Activated CD4-positive, CD25-positive, alpha-beta regulatory T cell treated with anti-CD3 and anti-CD28 coated beads, Interleukin-2, amount 50 U/mL, for 16 hours (primary cell): ENCODE measurements around the gene HOXC11.

ENCODE experiments used
- DNase-seq: peaks from one replicate; pipeline ENCODE4 v3.0.0-alpha.2; 2020; ENCODE audit warnings: low read depth, low spot score

Gene HOXC11

GRCh38 chr12:53972722-53973235 lies at the start of gene HOXC11:
Gene HOXC11 (plus strand): TSS chr12:53973126. CDS start chr12:53973242, 116 bp downstream.
- no peak for DNase-seq

GRCh38 chr12:53924521-53925405 lies 48.2 kb upstream of the HOXC11 start:
- no peak for DNase-seq

GRCh38 chr12:53927220-53928029 lies 45.5 kb upstream of the HOXC11 start:
- DNase-seq, result no peak

- DNase-seq, result no peak
Observed at GRCh38 chr12:53928054-53928835, 44.7 kb upstream of the HOXC11 start.

GRCh38 chr12:53929527-53929926 lies 43.4 kb upstream of the HOXC11 start:
- DNase-seq, result no peak

- DNase-seq, result no peak
Observed at GRCh38 chr12:53930591-53931255, 42.2 kb upstream of the HOXC11 start.

GRCh38 chr12:53931844-53932581 lies 40.9 kb upstream of the HOXC11 start:
- no peak for DNase-seq

- DNase-seq, result no peak
Observed at GRCh38 chr12:53932915-53933314, 40.0 kb upstream of the HOXC11 start.

- DNase-seq, result no peak
Observed at GRCh38 chr12:53935383-53936341, 37.3 kb upstream of the HOXC11 start.

- no peak for DNase-seq
Observed at GRCh38 chr12:53937099-53937498, 35.8 kb upstream of the HOXC11 start.

- no peak for DNase-seq
Observed at GRCh38 chr12:53937596-53938325, 35.2 kb upstream of the HOXC11 start.

- no peak for DNase-seq
Observed at GRCh38 chr12:53938326-53939140, 34.4 kb upstream of the HOXC11 start, which contains the start of gene HOXC13. Gene HOXC13 (plus strand): TSS chr12:53938831. CDS start chr12:53938907, 76 bp downstream.

GRCh38 chr12:53939141-53940108 lies 33.5 kb upstream of the HOXC11 start:
- DNase-seq, result no peak

- no peak for DNase-seq
Observed at GRCh38 chr12:53940443-53941014, 32.4 kb upstream of the HOXC11 start.

GRCh38 chr12:53941187-53941586 lies 31.7 kb upstream of the HOXC11 start:
- no peak for DNase-seq

GRCh38 chr12:53941750-53942149 lies 31.2 kb upstream of the HOXC11 start:
- DNase-seq, result no peak
